Erythroblast (primary cell): Measurements from ENCODE around the gene PPAN.

Experiments used
- GATA1 ChIP-seq: IDR thresholded peaks from 2 replicates; pipeline ENCODE4 v1.6.1; 2011; ENCODE audit warnings: low read depth, mild to moderate bottlenecking, control low read depth, low read length, moderate library complexity
- POLR2A ChIP-seq: IDR thresholded peaks from 2 replicates; pipeline ENCODE4 v1.6.1; 2011; ENCODE audit warnings: mild to moderate bottlenecking, low read length

DNA sequence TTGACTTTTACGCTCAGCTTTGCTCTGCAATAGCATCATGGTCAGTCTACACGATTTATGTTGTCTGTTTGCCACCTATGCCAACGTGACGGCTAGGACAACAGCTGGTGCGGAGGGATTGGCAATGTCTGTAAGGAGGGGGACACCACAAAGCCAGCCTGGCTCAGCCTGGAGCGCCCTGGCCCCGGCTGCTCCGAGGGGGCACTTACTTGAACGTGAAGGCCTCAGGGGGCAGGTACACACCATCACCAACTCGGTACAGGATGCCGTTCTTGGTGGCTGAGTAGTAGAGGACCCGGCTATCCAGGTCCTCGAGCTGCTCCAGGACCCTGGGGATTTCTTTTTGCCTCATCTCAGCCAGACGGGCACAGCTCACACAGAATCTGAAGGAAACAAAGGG, 40.0 kb downstream of the PPAN start:
- TF ChIP-seq POLR2A (no peak), GATA1 (no peak)
